HepG2 (cell line): Measurements from ENCODE around the gene MON1A. TPM values are rescaled to one million over a fixed set of nuclear protein-coding genes. Genes with fewer than 3 reads are reported as not detected.

ENCODE experiments used
- ATAC-seq: fragments of 200-7000 bp; cut with Tn5 transposase; 3 replicates; pipeline ENCODE4 v1.9.1; 2020; ENCODE audit warnings: mild to moderate bottlenecking, moderate library complexity
- BruUV-seq: library from RNA; stranded (reverse); fragments of 400-500 nt; replicated peaks from 2 replicates; lab custom pipeline; 2021; lab: Mats Ljungman, UMichigan
- CTCF ChIA-PET: fragments of 300-600 bp; formaldehyde crosslinking; extraction: SDS; loops from one replicate; lab custom pipeline; 2021; ENCODE audit warnings: low total read pairs, inconsistent platforms, low intra/inter-chr PET ratio; lab: Yijun Ruan, JAX
- POLR2A ChIA-PET: fragments of 350-600 bp; sonication (Branson Sonifier 250); formaldehyde crosslinking; loops from one replicate; lab custom pipeline; 2020; ENCODE audit warnings: antibody characterized with exemption, inconsistent platforms; lab: Yijun Ruan, JAX
- DNase-seq: peaks from one replicate; pipeline ENCODE4 v3.0.0-alpha.2; 2015; ENCODE audit warnings: low spot score
- FAIRE-seq: peaks from 3 replicates; lab custom pipeline; 2011; peaks lifted over from hg19 to GRCh38; lab: Jason Lieb, UNC
- H2AFZ ChIP-seq: one replicate; pipeline ENCODE4 v1.6.1; 2011; ENCODE audit warnings: low read length, inconsistent platforms
- H3K27ac ChIP-seq: fragments of 300-600 bp; 3 replicates; pipeline ENCODE4 v1.8.0; 2011; ENCODE audit warnings: mixed run types, mild to moderate bottlenecking, mixed read lengths, low read length, inconsistent platforms; ENCODE audit not compliant: insufficient read depth; ENCODE audit errors: extremely low read length
- H3K27me3 ChIP-seq, 2 experiments: fragments of 200-600 bp in 1 of 2; 2 replicates in 1 of 2; 3 replicates in 1 of 2; pipeline versions ENCODE4 v1.6.0 to v1.8.0; 2011; ENCODE audit warnings: low read length in 2 of 2, mild to moderate bottlenecking in 2 of 2, moderate library complexity in 2 of 2, inconsistent platforms in 1 of 2; ENCODE audit not compliant: insufficient read depth in 2 of 2, control insufficient read depth in 1 of 2
- H3K36me3 ChIP-seq, 2 experiments: fragments of 200-600 bp in 1 of 2; replicated peaks in 1 of 2; 2 replicates in 1 of 2; 3 replicates in 1 of 2; pipeline versions ENCODE4 v1.5.1 to v1.8.0; 2011; ENCODE audit warnings: low read length in 2 of 2, inconsistent platforms in 1 of 2; ENCODE audit not compliant: insufficient read depth in 2 of 2, control insufficient read depth in 1 of 2
- H3K4me1 ChIP-seq: 2 replicates; pipeline ENCODE4 v1.5.1; 2012; ENCODE audit warnings: low read length, inconsistent platforms; ENCODE audit not compliant: insufficient read depth
- H3K4me2 ChIP-seq: 2 replicates; pipeline ENCODE4 v1.6.0; 2011; ENCODE audit warnings: low read depth, low read length, inconsistent platforms
- H3K4me3 ChIP-seq, 3 experiments: fragments of 200-600 bp in 1 of 3; sonication (generic), shearing (Covaris generic) in 1 of 3; replicated peaks in 1 of 3; 2 replicates each; pipeline ENCODE4 v1.5.1; 2011 to 2016; ENCODE audit warnings: low read length in 3 of 3, inconsistent platforms in 2 of 3, low read depth in 2 of 3, mild to moderate bottlenecking in 2 of 3, control low read depth in 1 of 3, mixed read lengths in 1 of 3; ENCODE audit not compliant: insufficient read depth in 1 of 3
- H3K79me2 ChIP-seq: one replicate; pipeline ENCODE4 v1.6.1; 2011; ENCODE audit warnings: low read length, inconsistent platforms; ENCODE audit not compliant: insufficient read depth
- H3K9ac ChIP-seq: 2 replicates; pipeline ENCODE4 v1.6.0; 2011; ENCODE audit warnings: mild to moderate bottlenecking, low read depth, low read length, inconsistent platforms; ENCODE audit not compliant: insufficient read depth
- H3K9me3 ChIP-seq: 2 replicates; pipeline ENCODE4 v1.5.1; 2012; ENCODE audit warnings: mild to moderate bottlenecking, low read length
- H4K20me1 ChIP-seq: 2 replicates; pipeline ENCODE4 v1.6.0; 2011; ENCODE audit warnings: inconsistent platforms, mild to moderate bottlenecking, low read length, moderate library complexity; ENCODE audit not compliant: insufficient read depth
- ATRX ChIP-seq: sonication (generic); formaldehyde crosslinking; IDR thresholded peaks from 2 replicates; pipeline ENCODE4 v1.4.0; 2020; ENCODE audit warnings: missing genetic modification reagents, borderline replicate concordance
- CBFB ChIP-seq: sonication (generic); formaldehyde crosslinking; IDR thresholded peaks from 2 replicates; pipeline ENCODE4 v1.4.0; 2020; ENCODE audit warnings: missing genetic modification reagents
- FOXJ3 ChIP-seq: sonication (generic); formaldehyde crosslinking; IDR thresholded peaks from 2 replicates; pipeline ENCODE4 v1.4.0; 2020; ENCODE audit warnings: missing genetic modification reagents, mild to moderate bottlenecking, borderline replicate concordance
- KAT7 ChIP-seq: IDR thresholded peaks from 2 replicates; pipeline ENCODE4 v1.6.1; 2018; ENCODE audit warnings: borderline replicate concordance, missing compliant biosample characterization
- MXD3 ChIP-seq: IDR thresholded peaks from 2 replicates; pipeline ENCODE4 v1.6.1; 2016; ENCODE audit warnings: mild to moderate bottlenecking, missing biosample characterization, missing genetic modification reagents
- PCBP2 ChIP-seq: fragments of 200-400 bp; formaldehyde crosslinking; optimal IDR thresholded peaks from 2 replicates; pipeline ENCODE3; 2018; ENCODE audit warnings: low read length, low read depth; ENCODE audit not compliant: poor library complexity, severe bottlenecking
- SUZ12 ChIP-seq: fragments of 150-350 bp; IDR thresholded peaks from 2 replicates; pipeline ENCODE4 v1.6.1; 2014; ENCODE audit warnings: low read depth, low read length
- THYN1 ChIP-seq: sonication (generic); formaldehyde crosslinking; IDR thresholded peaks from 2 replicates; pipeline ENCODE4 v1.8.1; 2023; ENCODE audit warnings: low read depth, mild to moderate bottlenecking, moderate library complexity, missing genetic modification reagents, borderline replicate concordance
- ZBTB46 ChIP-seq: sonication (generic); formaldehyde crosslinking; IDR thresholded peaks from 2 replicates; pipeline ENCODE4 v1.4.0; 2020; ENCODE audit warnings: mild to moderate bottlenecking, missing genetic modification reagents, borderline replicate concordance
- ZNF235 ChIP-seq: sonication (generic); formaldehyde crosslinking; IDR thresholded peaks from 2 replicates; pipeline ENCODE4 v1.8.1; 2023; ENCODE audit warnings: mild to moderate bottlenecking, missing genetic modification reagents, borderline replicate concordance
- ZNF629 ChIP-seq: sonication (generic); formaldehyde crosslinking; conservative IDR thresholded peaks from 2 replicates; pipeline ENCODE4 v1.5.0; 2020; ENCODE audit warnings: missing genetic modification reagents
- ZNF644 ChIP-seq: IDR thresholded peaks from 2 replicates; pipeline ENCODE4 v1.6.1; 2016; ENCODE audit warnings: low read depth
- ZNF790 ChIP-seq: sonication (generic); formaldehyde crosslinking; IDR thresholded peaks from 2 replicates; pipeline ENCODE4 v1.8.0; 2022; ENCODE audit warnings: missing genetic modification reagents, mild to moderate bottlenecking, borderline replicate concordance
- WGBS: methylation state at CpG from one replicate; pipeline ENCODE4 v1.1.6; 2017; ENCODE audit warnings: low lambda C conversion rate; 5-methylcytosine and 5-hydroxymethylcytosine counted together
- in situ Hi-C: cut with HindIII; loops from 2 replicates; pipeline ENCODE4 v1.10.0; 2017; ENCODE audit warnings: low pct_unique_long_range_greater_than_20kb; ENCODE audit not compliant: extremely low pct_ligation_motif_present
- intact Hi-C: fragments of 100-400 bp; cut with micrococcal nuclease; formaldehyde crosslinking; loops from one replicate; pipeline ENCODE4 v1.10.0; 2022; ENCODE audit not compliant: unreplicated experiment
- polyA plus RNA-seq, 8 experiments: library from polyadenylated mRNA; depleted of rRNA in 3 of 8; stranded (reverse) in 7 of 8; unstranded in 1 of 8; fragments of >200 nt; fragmentation: Illumina TruSeq in 4 of 8; extraction: Trizol in 4 of 8; gene quantifications; 2 replicates each; pipeline versions ENCODE4 v1.2.1 to v1.2.3, GENCODE V29; 2011 to 2016; ENCODE audit warnings: low read depth in 4 of 8, missing spikeins in 1 of 8, mixed read lengths in 1 of 8; ENCODE audit not compliant: insufficient read depth in 1 of 8
- total RNA-seq, 5 experiments: library from RNA; depleted of rRNA; stranded (reverse); fragments of >200 nt; fragmentation: Illumina TruSeq; extraction: Trizol; gene quantifications; 2 replicates each; pipeline ENCODE4 v1.2.3, GENCODE V29; 2016; ENCODE audit warnings: low read depth in 1 of 5
- TF ChIP-seq, protein P1 (sequence below): sonication (generic); formaldehyde crosslinking; IDR thresholded peaks from 2 replicates; pipeline ENCODE4 v1.8.0; 2022; ENCODE audit warnings: mild to moderate bottlenecking, missing genetic modification reagents, borderline replicate concordance
- TF ChIP-seq, protein P2 (sequence below): sonication (generic); formaldehyde crosslinking; IDR thresholded peaks from 2 replicates; pipeline ENCODE4 v1.8.1; 2023; ENCODE audit warnings: mild to moderate bottlenecking, missing genetic modification reagents, borderline replicate concordance

MON1A gene
- total and polyA plus RNA-seq, 2 of the 13 experiments (the other 11 are each of a cell fraction or from before 2014, with no cell fraction given), result 4.6 to 9.0 TPM

GRCh38 chr3:49966233-49966942, 36.8 kb upstream of the MON1A start (continued):
- TF ChIP-seq, protein P1, sequence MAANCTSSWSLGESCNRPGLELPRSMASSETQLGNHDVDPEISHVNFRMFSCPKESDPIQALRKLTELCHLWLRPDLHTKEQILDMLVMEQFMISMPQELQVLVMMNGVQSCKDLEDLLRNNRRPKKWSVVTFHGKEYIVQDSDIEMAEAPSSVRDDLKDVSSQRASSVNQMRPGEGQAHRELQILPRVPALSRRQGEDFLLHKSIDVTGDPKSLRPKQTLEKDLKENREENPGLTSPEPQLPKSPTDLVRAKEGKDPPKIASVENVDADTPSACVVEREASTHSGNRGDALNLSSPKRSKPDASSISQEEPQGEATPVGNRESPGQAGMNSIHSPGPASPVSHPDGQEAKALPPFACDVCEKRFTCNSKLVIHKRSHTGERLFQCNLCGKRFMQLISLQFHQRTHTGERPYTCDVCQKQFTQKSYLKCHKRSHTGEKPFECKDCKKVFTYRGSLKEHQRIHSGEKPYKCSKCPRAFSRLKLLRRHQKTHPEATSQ, result no peak

- ATAC-seq, result no peak
- H3K9me3 ChIP-seq, result no peaks in the 10 kb centered on the region
- TF ChIP-seq ZBTB46 (CRISPR knock-in tag) (no peak), PCBP2 (no peak), THYN1 (no peak), ZNF790 (CRISPR knock-in tag) (no peak), MXD3 (CRISPR knock-in tag) (no peak), FOXJ3 (no peak), ZNF644 (no peak), KAT7 (CRISPR knock-in tag) (no peak), ZNF629 (CRISPR knock-in tag) (no peak), ATRX (no peak), ZNF235 (CRISPR knock-in tag) (no peak), SUZ12 (no peak), CBFB (CRISPR knock-in tag) (no peak)
- TF ChIP-seq, protein P2, sequence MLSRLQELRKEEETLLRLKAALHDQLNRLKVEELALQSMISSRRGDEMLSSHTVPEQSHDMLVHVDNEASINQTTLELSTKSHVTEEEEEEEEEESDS (CRISPR knock-in tag), result no peak
- TF ChIP-seq, all 625 proteins: peak for 0
- Histone ChIP-seq H3K36me3 (no peaks in the 10 kb centered on the region), H3K27ac (no peak overlapping the region), H3K4me3 (no peak overlapping the region), H3K9ac (no peak overlapping the region), H3K79me2 (peaks cover 70% of the 10 kb centered on the region), H2AFZ (no peak overlapping the region), H3K27me3 (no peaks in the 10 kb centered on the region), H4K20me1 (peaks cover 7% of the 10 kb centered on the region; the same call in 1 of the 2 replicates), H3K4me2 (no peak overlapping the region), H3K4me1 (peaks cover 6% of the 10 kb centered on the region; the same call in 1 of the 2 replicates)
- no peak for FAIRE-seq
- CTCF ChIA-PET, result no interaction called here
- no peak for DNase-seq
- intact Hi-C loops, result no loop called here
- in situ Hi-C loops, result no loop called here
- 96% methylated on average over 3 of the region's 3 CpGs for whole genome bisulfite sequencing
- POLR2A ChIA-PET, result no interaction called here
- BruUV-seq, result no TSS peak
Measured at GRCh38 chr3:49955636-49956035, 26.0 kb upstream of the MON1A start.
